CD4-positive, alpha-beta T cell treated with Interleukin-6 for 4 hours (primary cell): ENCODE results near the gene GNAO1.

Experiments
- DNase-seq: peaks from one replicate; pipeline ENCODE4 v3.0.0-alpha.2; 2020; ENCODE audit warnings: mixed read lengths

Gene GNAO1

DNA sequence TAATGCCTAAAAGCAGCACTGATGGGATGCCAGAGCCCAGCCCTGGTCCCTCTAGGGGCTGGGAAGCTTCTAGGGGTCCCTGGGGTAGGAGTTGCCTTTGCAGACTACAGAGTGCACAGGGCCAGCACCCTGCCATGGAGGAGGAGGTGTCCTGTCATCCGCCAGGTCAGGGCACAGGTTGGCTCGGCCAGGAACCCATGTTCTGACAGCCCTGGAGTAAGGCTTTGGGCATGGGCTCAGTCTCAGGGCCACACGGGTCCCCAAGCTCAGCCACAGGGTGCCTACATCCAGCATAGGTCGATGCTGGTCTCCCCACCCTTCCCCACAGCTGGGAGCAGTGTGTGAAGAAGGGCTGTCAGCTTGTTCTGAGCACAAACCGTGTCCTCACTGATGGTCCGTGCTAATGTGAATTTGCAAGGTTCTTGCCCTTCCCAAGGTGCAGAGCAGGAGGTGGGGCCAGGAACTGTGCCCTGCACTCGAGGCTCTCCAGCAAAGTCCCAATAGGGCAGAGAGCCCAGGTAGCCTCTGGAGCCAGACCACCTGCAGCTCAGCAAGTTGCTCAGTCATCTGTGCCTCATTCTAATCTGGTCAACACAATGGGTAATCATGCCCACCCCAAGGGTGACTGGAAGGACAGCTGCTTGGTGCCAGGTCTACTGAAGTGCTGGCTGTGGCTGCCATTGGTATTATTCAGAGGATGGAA lies 161.2 kb downstream of the GNAO1 start:
- DNase-seq = no peak

DNA sequence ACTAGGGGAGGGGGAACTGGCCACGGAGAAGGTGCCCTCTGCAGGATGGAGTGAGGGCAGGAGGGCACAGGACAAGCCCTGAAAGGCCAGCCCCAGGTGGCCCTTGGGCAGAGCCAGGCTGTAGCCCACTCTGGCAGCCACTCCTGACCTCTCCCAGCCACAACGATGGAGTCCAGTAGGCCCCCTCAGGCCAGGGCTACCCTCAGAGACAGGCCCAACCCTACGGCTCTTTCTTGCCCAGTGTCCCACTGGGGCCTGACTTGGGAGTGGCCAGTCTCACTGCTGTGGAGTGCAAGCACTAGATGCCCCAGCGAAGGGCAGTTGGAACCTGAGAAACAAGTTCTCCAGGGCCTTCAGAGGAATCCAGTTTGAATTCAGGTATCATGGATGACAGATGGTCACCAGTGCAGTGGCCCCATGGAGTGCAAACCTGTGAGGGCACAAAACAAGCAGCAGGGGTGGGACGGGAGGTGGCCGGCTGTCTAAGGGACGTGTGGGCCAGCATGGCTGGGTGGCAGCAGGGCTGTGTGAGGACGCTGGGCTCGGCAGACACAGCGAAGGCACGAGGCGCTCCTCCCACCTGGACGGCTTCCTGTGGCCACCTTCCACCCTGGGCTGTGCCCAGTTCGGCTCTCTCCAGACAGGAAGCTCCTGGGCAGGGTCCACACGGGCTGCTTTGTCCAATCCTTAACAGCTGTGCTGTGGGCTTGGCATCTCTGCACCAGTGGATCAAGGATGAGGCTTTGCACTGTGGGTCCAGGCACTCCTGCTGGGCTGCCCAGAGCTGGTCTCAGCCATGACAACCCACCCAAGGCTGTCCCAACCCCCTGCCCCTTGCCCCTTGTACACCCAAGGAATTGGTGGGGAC lies 162.0 kb downstream of the GNAO1 start:
- no peak for DNase-seq

DNA sequence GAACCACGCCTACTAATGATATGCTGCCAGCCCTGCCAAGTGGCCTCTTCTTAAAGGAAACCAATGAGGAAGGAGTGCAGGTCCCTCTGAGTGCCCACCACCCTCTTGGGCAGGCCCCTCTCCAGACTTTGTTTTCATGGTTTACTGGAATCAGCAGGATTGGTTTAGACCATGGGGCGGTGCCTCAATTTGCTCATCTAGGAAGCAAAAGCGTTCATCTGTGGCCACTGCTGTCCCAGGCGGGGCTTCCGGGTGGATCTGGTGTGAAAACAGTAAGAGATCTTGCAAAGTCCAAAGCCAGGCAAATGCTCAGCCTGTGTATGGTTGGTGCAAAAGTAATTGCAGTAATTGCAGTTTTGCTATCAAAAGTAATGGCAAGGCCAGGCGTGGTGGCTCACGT lies 162.7 kb downstream of the GNAO1 start:
- no peak for DNase-seq

GRCh38 chr16:56354746-56355145 lies 163.5 kb downstream of the GNAO1 start:
- DNase-seq = no peak

DNA sequence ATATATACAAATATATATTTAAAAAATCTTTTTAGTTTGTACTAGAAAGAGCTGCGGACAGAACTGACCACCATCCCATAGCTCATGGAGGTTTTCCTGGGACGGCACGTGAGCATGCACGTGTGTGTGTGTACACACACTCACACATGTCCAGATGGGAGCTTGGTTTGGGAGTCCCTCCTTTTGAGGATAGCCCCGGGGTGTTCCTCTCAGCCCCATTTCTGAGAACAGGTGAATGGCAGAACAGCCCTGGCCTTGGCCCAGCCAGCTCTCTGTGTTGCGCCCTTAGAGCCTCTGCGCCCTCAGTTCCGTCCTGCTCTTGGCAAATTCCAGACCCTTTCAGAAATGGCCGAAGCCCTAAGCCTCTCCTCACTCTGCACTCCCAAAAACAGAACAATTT lies 163.9 kb downstream of the GNAO1 start:
- DNase-seq = no peak

DNA sequence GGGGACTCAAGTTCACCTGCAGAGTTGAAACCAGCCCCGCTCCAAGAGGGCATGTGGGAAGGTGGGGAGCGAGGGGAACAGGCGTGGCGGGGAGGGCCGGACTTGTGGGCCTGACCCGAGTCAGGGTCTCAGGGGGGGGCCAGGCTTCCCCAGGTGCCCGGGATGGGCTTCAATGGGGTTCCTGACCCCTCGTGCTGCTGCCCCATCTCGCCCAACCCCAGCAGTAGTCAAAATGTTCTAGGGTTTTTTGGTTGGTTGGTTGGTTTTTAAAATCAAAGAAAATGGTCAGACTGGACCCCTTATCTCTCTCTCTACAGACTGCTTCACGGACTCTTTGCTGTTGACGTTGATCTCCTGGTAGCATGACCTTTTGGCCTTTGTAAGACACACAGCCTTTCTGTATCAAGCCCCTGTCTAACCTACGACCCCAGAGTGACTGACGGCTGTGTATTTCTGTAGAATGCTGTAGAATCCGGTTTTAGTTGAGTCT lies 164.5 kb downstream of the GNAO1 start:
- no peak for DNase-seq

GRCh38 chr16:56356276-56357240 lies 165.3 kb downstream of the GNAO1 start:
- peak; percentile 68 for DNase-seq

DNA sequence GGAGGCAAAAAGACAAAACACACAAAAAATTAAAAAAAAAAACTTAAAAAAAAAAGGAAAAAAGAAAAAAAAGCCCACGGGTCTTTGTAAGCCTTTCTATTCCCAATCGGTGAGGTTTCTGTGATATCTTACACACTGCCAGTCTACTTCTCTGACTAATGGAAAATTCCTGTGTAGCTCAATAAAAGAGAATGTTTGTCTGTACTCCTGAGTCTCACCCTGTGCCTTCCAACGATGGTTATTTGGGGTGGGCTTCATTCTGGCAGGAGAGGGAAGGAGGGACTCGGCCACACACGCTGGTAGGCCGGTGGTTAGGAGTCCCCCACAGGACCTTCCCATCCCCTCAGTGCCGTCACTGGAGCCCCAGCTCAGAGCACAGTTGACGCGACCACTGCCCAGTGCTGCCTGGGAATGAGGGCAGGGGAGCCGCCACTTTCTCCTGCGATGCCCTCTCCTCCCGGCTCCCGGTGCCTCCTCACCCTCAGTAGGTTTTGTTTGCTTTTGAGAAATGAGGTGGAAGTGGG lies 166.0 kb downstream of the GNAO1 start:
- no peak for DNase-seq

DNA sequence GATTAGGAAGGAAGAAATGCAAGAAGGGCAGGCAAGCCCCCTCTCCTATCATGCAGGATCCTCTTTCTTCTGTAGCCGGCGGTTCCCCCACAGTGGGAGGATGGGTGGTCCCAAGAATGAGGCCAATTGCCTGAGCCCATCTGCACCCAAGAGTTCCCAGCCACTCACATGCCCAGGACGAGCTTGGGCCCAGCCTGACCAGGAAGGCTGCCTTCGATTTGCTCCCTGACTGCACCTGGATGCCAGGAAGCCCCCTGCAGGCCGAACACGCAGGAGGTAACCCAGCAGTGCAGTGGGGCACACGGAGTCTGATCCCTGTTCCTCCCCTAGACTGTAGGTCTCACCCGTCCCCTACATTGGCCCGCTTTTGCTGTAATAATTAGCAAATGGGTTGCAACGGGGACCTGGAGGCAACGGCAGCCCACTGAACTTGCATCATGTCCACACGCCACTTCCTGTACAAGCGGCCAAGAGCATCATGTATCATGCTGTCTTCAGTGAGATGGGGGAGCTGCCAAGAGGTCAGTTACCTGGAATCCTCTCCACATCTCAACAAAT lies 166.6 kb downstream of the GNAO1 start:
- no peak for DNase-seq

- no peak for DNase-seq
Observed at GRCh38 chr16:56360117-56361008, 169.1 kb downstream of the GNAO1 start.

DNA sequence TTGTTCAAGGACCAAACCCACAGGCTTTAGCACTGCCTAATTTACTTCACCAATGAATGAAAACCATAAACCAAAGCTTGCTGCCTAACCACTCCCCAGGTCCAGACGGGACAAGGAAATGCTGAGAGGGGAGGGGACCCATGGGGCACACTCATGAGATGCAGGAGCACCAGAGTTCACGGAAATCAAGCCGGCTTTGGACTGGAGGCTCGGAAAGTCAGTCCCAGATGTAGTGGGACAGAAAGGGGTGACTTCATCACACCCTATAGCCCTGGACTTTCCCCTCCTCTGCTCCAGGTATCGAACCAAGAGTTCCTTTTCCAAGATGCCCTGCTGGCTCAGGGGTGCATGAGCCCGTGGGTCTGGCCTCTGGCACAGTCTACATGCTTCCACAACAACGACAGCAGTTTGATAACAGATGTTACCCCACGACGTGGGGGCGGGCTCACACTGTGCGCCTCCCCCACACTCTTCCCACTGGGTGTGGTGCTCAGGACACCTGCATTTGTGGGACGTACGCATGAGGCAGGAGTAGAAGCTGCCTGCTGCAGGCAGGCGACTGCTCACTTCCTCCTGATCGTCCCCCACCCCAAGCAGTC lies 170.9 kb downstream of the GNAO1 start:
- no peak for DNase-seq

DNA sequence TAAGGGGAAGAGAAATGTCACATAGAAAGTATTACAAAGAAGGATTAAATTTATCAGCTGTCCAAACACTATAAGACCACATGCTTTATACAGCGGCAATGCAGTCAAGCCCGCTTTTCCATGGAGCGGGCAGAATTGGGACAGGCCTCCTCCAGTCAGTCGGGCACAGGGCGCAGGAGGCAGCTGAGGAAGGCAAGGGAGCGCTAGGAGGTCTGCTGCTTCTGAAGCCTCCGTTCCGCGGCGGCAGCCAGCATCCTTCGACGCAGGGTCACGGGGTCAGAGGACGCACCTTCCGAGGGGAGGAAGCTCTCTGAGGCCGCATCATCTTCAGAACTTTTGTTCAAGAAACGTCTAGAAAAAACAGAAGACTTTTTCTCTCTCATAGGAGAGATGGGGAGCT lies 171.4 kb downstream of the GNAO1 start:
- no peak for DNase-seq

- no peak for DNase-seq
Observed at GRCh38 chr16:56363181-56363716, 172.0 kb downstream of the GNAO1 start.

GRCh38 chr16:56363781-56364565 lies 172.7 kb downstream of the GNAO1 start:
- DNase-seq = no peak

DNA sequence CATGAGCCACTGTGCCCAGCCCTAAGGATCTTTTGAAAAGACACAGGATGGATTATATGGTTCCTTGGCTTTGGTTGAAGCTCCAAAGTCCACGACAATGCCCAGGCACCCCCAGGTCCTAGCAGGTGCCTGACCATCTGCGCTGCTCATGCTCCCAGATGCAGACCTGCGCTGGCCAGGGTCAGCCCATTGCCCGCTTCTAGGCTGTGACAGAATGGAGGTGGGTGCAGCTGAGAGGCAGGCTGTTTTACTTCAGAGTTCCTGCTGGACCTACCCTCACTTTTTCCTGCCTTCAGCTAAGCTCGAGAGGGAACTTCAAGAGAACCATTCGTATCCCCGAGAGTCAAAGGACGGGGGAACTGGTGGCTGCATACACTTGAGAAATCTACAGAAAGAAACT lies 173.6 kb downstream of the GNAO1 start:
- DNase-seq = no peak

GRCh38 chr16:56365552-56365951 lies 174.3 kb downstream of the GNAO1 start:
- DNase-seq = no peak

GRCh38 chr16:56366945-56367344 lies 175.7 kb downstream of the GNAO1 start:
- DNase-seq = no peak

DNA sequence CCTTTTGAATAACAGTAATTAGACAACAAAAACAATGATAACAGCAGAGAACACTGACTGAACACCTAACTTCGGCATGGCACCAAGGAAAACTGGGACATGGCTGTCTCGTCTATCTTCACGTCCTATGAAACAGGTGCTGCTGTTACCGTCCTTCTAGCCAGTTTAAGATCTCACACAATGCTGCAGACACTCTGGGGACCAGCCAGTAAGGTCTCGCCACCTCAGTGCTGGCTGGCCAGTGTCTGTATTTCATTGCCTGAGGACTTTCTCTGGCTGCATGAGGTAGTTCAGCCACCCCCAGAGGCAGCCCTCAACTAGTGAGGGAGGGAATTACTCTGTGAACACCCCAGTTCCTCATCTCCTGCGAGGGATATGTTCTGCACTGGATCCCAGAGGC lies 176.5 kb downstream of the GNAO1 start:
- DNase-seq = no peak

GRCh38 chr16:56368545-56368944 lies 177.3 kb downstream of the GNAO1 start:
- DNase-seq = no peak

- no peak for DNase-seq
Observed at GRCh38 chr16:56369202-56369601, 177.9 kb downstream of the GNAO1 start.
